RKO (cell line): Measurements from ENCODE around the gene VEPH1.

Experiments used
- DNase-seq: peaks from one replicate; pipeline ENCODE4 v3.0.0-alpha.2; 2016; ENCODE audit warnings: low spot score

The VEPH1 gene

GRCh38 chr3:157257101-157257500 lies 246.1 kb downstream of the VEPH1 start:
- no peak for DNase-seq

GRCh38 chr3:157255797-157256196 lies 247.4 kb downstream of the VEPH1 start:
- DNase-seq: no peak

GRCh38 chr3:157251685-157252084 lies 251.5 kb downstream of the VEPH1 start:
- DNase-seq: no peak

- DNase-seq: no peak
Measured at GRCh38 chr3:157249606-157250005, 253.6 kb downstream of the VEPH1 start.

GRCh38 chr3:157248590-157249422 lies 254.4 kb downstream of the VEPH1 start:
- DNase-seq: peak; percentile 43

GRCh38 chr3:157247391-157247790 lies 255.8 kb downstream of the VEPH1 start:
- DNase-seq: no peak

GRCh38 chr3:157242836-157243235 lies 260.4 kb downstream of the VEPH1 start:
- no peak for DNase-seq

GRCh38 chr3:157241599-157241998 lies 261.6 kb downstream of the VEPH1 start:
- no peak for DNase-seq

GRCh38 chr3:157240408-157240807 lies 262.8 kb downstream of the VEPH1 start:
- DNase-seq: no peak

- peak; percentile 56 for DNase-seq
Measured at GRCh38 chr3:157239082-157239704, 264.0 kb downstream of the VEPH1 start.

GRCh38 chr3:157238457-157238856 lies 264.8 kb downstream of the VEPH1 start:
- DNase-seq: no peak

- no peak for DNase-seq
Measured at GRCh38 chr3:157237886-157238285, 265.3 kb downstream of the VEPH1 start.

- DNase-seq: no peak
Measured at GRCh38 chr3:157235291-157235690, 267.9 kb downstream of the VEPH1 start.

GRCh38 chr3:157233923-157234322 lies 269.3 kb downstream of the VEPH1 start:
- no peak for DNase-seq

- DNase-seq: peak; percentile 32
Measured at GRCh38 chr3:157232141-157232540, 271.1 kb downstream of the VEPH1 start.

GRCh38 chr3:157231071-157231470 lies 272.1 kb downstream of the VEPH1 start:
- no peak for DNase-seq

GRCh38 chr3:157226173-157226847 lies 276.9 kb downstream of the VEPH1 start:
- DNase-seq: peak; percentile 11

GRCh38 chr3:157225001-157225400 lies 278.2 kb downstream of the VEPH1 start:
- DNase-seq: no peak

- no peak for DNase-seq
Measured at GRCh38 chr3:157220883-157221282, 282.3 kb downstream of the VEPH1 start.

GRCh38 chr3:157220211-157220610 lies 283.0 kb downstream of the VEPH1 start:
- DNase-seq: no peak

- no peak for DNase-seq
Measured at GRCh38 chr3:157219215-157219614, 284.0 kb downstream of the VEPH1 start.
